GM12878 (cell line): ENCODE measurements around the gene RNF175. TPM values are rescaled to one million over a fixed set of nuclear protein-coding genes. Genes with fewer than 3 reads are reported as not detected.
A peak's percentile ranks its signal among the peaks of the same experiment; 100 is the strongest.

Experiments used
- ATAC-seq: fragments of 200-7000 bp; cut with Tn5 transposase; 3 replicates; pipeline ENCODE4 v1.9.1; 2020; ENCODE audit warnings: mild to moderate bottlenecking, moderate library complexity
- BruUV-seq: library from RNA; stranded (reverse); fragments of 400-500 nt; replicated peaks from 2 replicates; lab custom pipeline; 2021; lab: Mats Ljungman, UMichigan
- CTCF ChIA-PET: fragments of 300-600 bp; sonication (Branson Sonifier 250); formaldehyde crosslinking; extraction: SDS; loops from one replicate; lab custom pipeline; 2021; ENCODE audit warnings: inconsistent platforms; lab: Yijun Ruan, JAX
- POLR2A ChIA-PET: fragments of 350-600 bp; formaldehyde crosslinking; extraction: SDS; loops from one replicate; lab custom pipeline; 2021; ENCODE audit warnings: inconsistent platforms; lab: Charles Lee
- RAD21 ChIA-PET: fragments of 300-600 bp; sonication (Branson Sonifier 250); formaldehyde crosslinking; loops from one replicate; lab custom pipeline; 2023; ENCODE audit warnings: antibody characterized with exemption; ENCODE audit not compliant: unreplicated experiment; lab: Charles Lee
- SMC1A ChIA-PET: fragments of 300-600 bp; sonication (Branson Sonifier 250); formaldehyde crosslinking; loops from one replicate; lab custom pipeline; 2023; ENCODE audit not compliant: unreplicated experiment, uncharacterized antibody; lab: Charles Lee
- DNase-seq: peaks from one replicate; pipeline ENCODE4 v3.0.0-alpha.2; 2011; ENCODE audit warnings: low read depth, low spot score
- FAIRE-seq: peaks from 3 replicates; lab custom pipeline; 2011; peaks lifted over from hg19 to GRCh38; lab: Jason Lieb, UNC
- H2AFZ ChIP-seq: 2 replicates; pipeline ENCODE4 v1.6.0; 2011; ENCODE audit warnings: low read depth, low read length, control low read depth; ENCODE audit not compliant: control insufficient read depth
- H3K27ac ChIP-seq: 2 replicates; pipeline ENCODE4 v1.5.1; 2011; ENCODE audit warnings: control low read depth; ENCODE audit not compliant: control insufficient read depth, insufficient read depth
- H3K27me3 ChIP-seq, 2 experiments: replicated peaks in 1 of 2; 2 replicates each; pipeline versions ENCODE4 v1.6.0 to v1.6.1; 2011; ENCODE audit warnings: low read length in 1 of 2; ENCODE audit not compliant: control insufficient read depth in 2 of 2, insufficient read depth in 2 of 2
- H3K36me3 ChIP-seq, 2 experiments: 2 replicates each; pipeline ENCODE4 v1.5.1; 2011; ENCODE audit warnings: low read length in 1 of 2; ENCODE audit not compliant: control insufficient read depth in 2 of 2, insufficient read depth in 2 of 2
- H3K4me1 ChIP-seq: 2 replicates; pipeline ENCODE4 v1.6.1; 2011; ENCODE audit warnings: mild to moderate bottlenecking, low read length, moderate library complexity, mixed read lengths; ENCODE audit not compliant: control insufficient read depth, insufficient read depth
- H3K4me2 ChIP-seq: 2 replicates; pipeline ENCODE4 v1.6.0; 2011; ENCODE audit warnings: control low read depth; ENCODE audit not compliant: control insufficient read depth, insufficient read depth
- H3K4me3 ChIP-seq: fragments of 200-600 bp; sonication (generic); 2 replicates; pipeline ENCODE4 v1.5.1; 2016
- H3K79me2 ChIP-seq: 2 replicates; pipeline ENCODE4 v1.6.0; 2011; ENCODE audit warnings: low read length; ENCODE audit not compliant: control insufficient read depth, insufficient read depth
- H3K9ac ChIP-seq: 2 replicates; pipeline ENCODE4 v1.8.0; 2011; ENCODE audit warnings: low read length, control low read depth, mixed read lengths; ENCODE audit not compliant: control insufficient read depth, insufficient read depth
- H3K9me3 ChIP-seq: replicated peaks from 3 replicates; pipeline ENCODE4 v1.5.1; 2011; ENCODE audit warnings: mild to moderate bottlenecking, low read length; ENCODE audit not compliant: control insufficient read depth, insufficient read depth
- H4K20me1 ChIP-seq: 2 replicates; pipeline ENCODE4 v1.6.0; 2011; ENCODE audit not compliant: control insufficient read depth, insufficient read depth
- ATF2 ChIP-seq: IDR thresholded peaks from 2 replicates; pipeline ENCODE4 v1.6.1; 2012; ENCODE audit warnings: low read length, inconsistent platforms
- CBFB ChIP-seq: IDR thresholded peaks from 2 replicates; pipeline ENCODE4 v1.6.1; 2016; ENCODE audit warnings: antibody characterized with exemption, low read depth
- IKZF2 ChIP-seq, 2 experiments: fragments of 450-650 bp; IDR thresholded peaks; 2 replicates each; pipeline ENCODE4 v1.6.1; 2017; ENCODE audit warnings: mild to moderate bottlenecking in 2 of 2, moderate library complexity in 2 of 2
- JUNB ChIP-seq: IDR thresholded peaks from 2 replicates; pipeline ENCODE4 v1.6.1; 2016; ENCODE audit warnings: antibody characterized with exemption, mild to moderate bottlenecking
- NFIC ChIP-seq: IDR thresholded peaks from 2 replicates; pipeline ENCODE4 v1.6.1; 2012; ENCODE audit warnings: low read depth, mild to moderate bottlenecking, inconsistent platforms, low read length, moderate library complexity
- RAD51 ChIP-seq: fragments of 450-650 bp; IDR thresholded peaks from 2 replicates; pipeline ENCODE4 v1.6.1; 2016; ENCODE audit warnings: moderate library complexity, mild to moderate bottlenecking, inconsistent platforms
- RUNX3 ChIP-seq: IDR thresholded peaks from 2 replicates; pipeline ENCODE4 v1.6.1; 2012; ENCODE audit warnings: low read length, inconsistent platforms
- SIN3A ChIP-seq: IDR thresholded peaks from 2 replicates; pipeline ENCODE4 v1.6.1; 2012; ENCODE audit warnings: low read depth, low read length, improper control_type of control experiment
- WGBS: methylation state at CpG from one replicate; pipeline ENCODE4 v1.1.6; 2016; ENCODE audit warnings: low lambda C conversion rate; ENCODE audit not compliant: insufficient replicate concordance, insufficient coverage; ENCODE audit errors: missing lambda C conversion rate; 5-methylcytosine and 5-hydroxymethylcytosine counted together
- in situ Hi-C: fragments of 300-500 bp; cut with MboI; formaldehyde crosslinking; loops from 9 replicates; pipeline ENCODE4 v1.14.3; 2018; ENCODE audit warnings: mixed read lengths
- intact Hi-C: fragments of 100-400 bp; cut with micrococcal nuclease; formaldehyde crosslinking; loops from one replicate; pipeline ENCODE4 v1.14.2; 2022; ENCODE audit not compliant: unreplicated experiment
- polyA plus RNA-seq, 11 experiments: library from polyadenylated mRNA; depleted of rRNA in 4 of 11; unstranded in 6 of 11; stranded (reverse) in 5 of 11; fragments of >200 nt; fragmentation: Nextera tagmentation in 4 of 11; fragmentation: Illumina TruSeq in 1 of 11; extraction: Ambion mirVana in 4 of 11; extraction: Trizol in 1 of 11; gene quantifications; 1 replicate in 1 of 11; 2 replicates in 10 of 11; pipeline versions ENCODE4 v1.2.1 to v1.2.3, GENCODE V29; 2011 to 2016; ENCODE audit warnings: inconsistent platforms in 2 of 11, missing spikeins in 2 of 11, low read depth in 1 of 11
- total RNA-seq, 4 experiments: library from RNA; depleted of rRNA in 3 of 4; stranded (reverse); fragments of >200 nt in 3 of 4; fragmentation: Illumina TruSeq in 1 of 4; extraction: Trizol in 1 of 4; gene quantifications; 2 replicates each; pipeline versions ENCODE4 v1.2.1 to v1.2.3, GENCODE V29; 2013 to 2021

RNF175 gene
- total and polyA plus RNA-seq, 10 of the 15 experiments (the other 5 are each of a cell fraction or from before 2014, with no cell fraction given): not detected

GRCh38 chr4:153733751-153734448 is 25.9 kb downstream of the RNF175 start:
- Histone ChIP-seq H3K9ac (no peak overlapping the region), H3K4me3 (no peak overlapping the region), H3K4me1 (peaks cover 5% of the 10 kb centered on the region; the same call in 1 of the 2 replicates), H3K27ac (no peak overlapping the region), H3K27me3 (0 out of 4 replicates have a peak, but pooled peaks cover 0 to 4% of the 10 kb centered on the region in 2 experiments), H3K9me3 (no peaks in the 10 kb centered on the region), H4K20me1 (no peaks in the 10 kb centered on the region), H3K4me2 (0 out of 2 replicates have a peak overlapping the region, but pooled peaks have one; percentile 8), H3K79me2 (no peaks in the 10 kb centered on the region), H2AFZ (no peak overlapping the region), H3K36me3 (no peaks in the 10 kb centered on the region)
- FAIRE-seq (peak; percentile 41), ATAC-seq (peak; percentile 40), DNase-seq (no peak)
- ChIA-PET SMC1A (interaction anchor here (0.9 to 3.5 kb wide), 7 partner anchors 9 to 352 kb away, joined by 3 to 14 read pairs (median 3); no protein-coding TSS in a partner anchor), RAD21 (interaction anchor here (0.7 kb wide), 1 partner anchor 86 kb away, joined by 3 read pairs; no protein-coding TSS in a partner anchor), CTCF (interaction anchor here (1.7 to 2.9 kb wide), 4 partner anchors 9 to 90 kb away, joined by 4 to 20 read pairs (median 5); no protein-coding TSS in a partner anchor), POLR2A (interaction anchor here (0.5 kb wide), 1 partner anchor 770 kb away, joined by 7 read pairs; no protein-coding TSS in a partner anchor)
- no TSS peak for BruUV-seq
- intact Hi-C loops (no loop called here), in situ Hi-C loops (no loop called here)
- 22% methylated on average over 4 of the region's 4 CpGs for WGBS
- TF ChIP-seq NFIC (peak; percentile 30; the same call in 1 of the 2 replicates), RUNX3 (peak; percentile 84), IKZF2 (IDR thresholded peaks at IDR 0.05) (peak; percentile 41 to 60; a peak in 3 of 4 replicates), RAD51 (no peak), JUNB (peak; percentile 59), SIN3A (no peak), ATF2 (0 out of 2 replicates have a peak, but pooled peaks have one; percentile 34), CBFB (0 out of 2 replicates have a peak, but pooled peaks have one; percentile 39)
